Measurements from ENCODE around the gene PI4KA. TPM values are rescaled to one million over a fixed set of nuclear protein-coding genes. Genes with fewer than 3 reads are reported as not detected.
A peak's percentile ranks its signal among the peaks of the same experiment; 100 is the strongest.
"Not testable (repeated sequence)": the region's sequence is repeated elsewhere in the genome, so short reads cannot be mapped to it uniquely, and the experiment has no call there.

The PI4KA gene
- total and polyA plus RNA-seq, 5 donors from 2014 or later, result 38.9 to 182 (median 44.5) TPM

DNA sequence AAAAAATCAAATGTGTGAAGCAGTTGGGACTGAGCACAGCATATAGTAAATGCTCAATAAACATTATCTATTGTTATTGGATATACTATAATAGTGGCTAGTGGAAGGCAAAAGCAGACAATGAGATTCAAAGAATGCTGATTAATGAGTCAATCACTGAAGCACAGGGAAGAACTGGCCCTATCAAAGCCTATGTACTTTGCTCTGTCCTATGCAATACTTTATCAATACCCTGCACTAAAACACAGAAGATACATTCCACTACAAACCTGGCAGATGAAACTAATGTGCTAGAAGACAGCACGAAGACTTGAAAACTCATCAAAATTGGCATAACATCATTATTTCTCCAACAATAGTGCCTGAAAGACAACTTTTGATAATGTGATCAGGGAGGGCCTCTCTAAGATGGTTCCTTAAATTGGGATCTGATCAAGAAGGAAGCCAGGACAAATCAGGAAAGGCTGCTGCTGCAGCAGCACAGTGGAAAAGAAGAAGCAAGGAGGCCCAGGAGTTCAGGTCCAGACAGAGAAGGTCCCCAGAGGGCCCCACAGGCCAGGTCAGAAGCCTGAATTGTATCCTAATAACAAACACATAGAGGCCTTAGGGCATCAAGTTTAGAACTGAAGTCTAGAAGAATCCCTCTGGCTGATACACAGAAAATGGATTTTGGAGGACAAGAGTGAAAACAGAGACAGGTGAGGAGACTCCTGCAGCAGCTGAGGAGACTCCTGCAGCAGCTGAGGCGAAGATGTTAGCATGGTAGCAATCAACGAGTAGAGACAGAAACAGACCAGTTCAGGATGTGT lies 18.6 kb downstream of the PI4KA start:
- Histone ChIP-seq H3K36me3 (ENCODE audit: control insufficient read depth, insufficient read depth, low read length) (no peaks in the 10 kb centered on the region), H3K9me3 (ENCODE audit: control insufficient read depth in 2 of 2, low read length in 2 of 2) (no peaks in the 10 kb centered on the region), H3K27ac (ENCODE audit: insufficient read depth, low read length, poor library complexity, severe bottlenecking) (no peak overlapping the region), H3K4me3 (ENCODE audit: low read depth, low read length) (no peak overlapping the region), H3K27me3 (ENCODE audit: control insufficient read depth, insufficient read depth, low read length) (no peaks in the 10 kb centered on the region), H3K4me1 (ENCODE audit: control insufficient read depth, insufficient read depth, low read length, poor library complexity, severe bottlenecking) (peaks cover 17% of the 10 kb centered on the region)
- DNase-seq (no peak), ATAC-seq (ENCODE audit: low read depth in 2 of 2) (no peak)
- Mint-ChIP-seq H3K9me3 (no peaks in the 10 kb centered on the region), H3K27ac (peak overlapping the region in 2 of 3 donors; percentile 79 to 87), H3K4me1 (peaks cover 32 to 62% (median 47%) of the 10 kb centered on the region in 4 donors), H3K4me3 (peak overlapping the region in 1 of 4 donors; percentile 44), H3K36me3 (peaks cover 4% of the 10 kb centered on the region), H3K27me3 (no peaks in the 10 kb centered on the region)

DNA sequence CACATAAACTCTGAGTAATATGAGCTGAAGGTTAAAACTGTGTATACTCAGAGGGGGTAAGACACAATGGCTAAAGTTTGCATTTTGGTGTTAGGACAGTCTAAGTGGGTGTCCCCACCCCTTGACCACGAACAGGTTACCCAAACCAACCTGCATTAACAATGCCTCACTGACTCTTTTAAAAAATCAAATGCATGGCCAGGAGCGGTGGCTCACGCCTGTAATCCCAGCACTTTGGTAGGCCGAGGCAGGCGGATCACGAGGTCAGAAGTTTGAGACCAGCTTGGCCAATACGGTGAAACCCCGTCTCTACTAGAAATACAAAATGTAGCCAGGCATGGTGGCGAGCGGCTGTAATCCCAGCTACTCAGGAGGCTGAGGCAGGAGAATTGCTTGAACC lies 19.3 kb downstream of the PI4KA start:
- DNase-seq; H3K9me3 ChIP-seq (ENCODE audit: control insufficient read depth in 2 of 2, low read length in 2 of 2); H3K4me3 Mint-ChIP-seq; H3K27me3 ChIP-seq (ENCODE audit: control insufficient read depth, insufficient read depth, low read length); H3K27me3 Mint-ChIP-seq; H3K9me3 Mint-ChIP-seq; H3K36me3 ChIP-seq (ENCODE audit: control insufficient read depth, insufficient read depth, low read length); H3K4me3 ChIP-seq (ENCODE audit: low read depth, low read length); H3K36me3 Mint-ChIP-seq; H3K27ac ChIP-seq (ENCODE audit: insufficient read depth, low read length, poor library complexity, severe bottlenecking); ATAC-seq (ENCODE audit: low read depth in 2 of 2): not testable (repeated sequence)
- peaks cover 17% of the 10 kb centered on the region for H3K4me1 ChIP-seq (ENCODE audit: control insufficient read depth, insufficient read depth, low read length, poor library complexity, severe bottlenecking)
- Mint-ChIP-seq H3K27ac (peak overlapping the region in 1 of 3 donors; percentile 12), H3K4me1 (peaks cover 26 to 55% (median 44%) of the 10 kb centered on the region in 4 donors)

DNA sequence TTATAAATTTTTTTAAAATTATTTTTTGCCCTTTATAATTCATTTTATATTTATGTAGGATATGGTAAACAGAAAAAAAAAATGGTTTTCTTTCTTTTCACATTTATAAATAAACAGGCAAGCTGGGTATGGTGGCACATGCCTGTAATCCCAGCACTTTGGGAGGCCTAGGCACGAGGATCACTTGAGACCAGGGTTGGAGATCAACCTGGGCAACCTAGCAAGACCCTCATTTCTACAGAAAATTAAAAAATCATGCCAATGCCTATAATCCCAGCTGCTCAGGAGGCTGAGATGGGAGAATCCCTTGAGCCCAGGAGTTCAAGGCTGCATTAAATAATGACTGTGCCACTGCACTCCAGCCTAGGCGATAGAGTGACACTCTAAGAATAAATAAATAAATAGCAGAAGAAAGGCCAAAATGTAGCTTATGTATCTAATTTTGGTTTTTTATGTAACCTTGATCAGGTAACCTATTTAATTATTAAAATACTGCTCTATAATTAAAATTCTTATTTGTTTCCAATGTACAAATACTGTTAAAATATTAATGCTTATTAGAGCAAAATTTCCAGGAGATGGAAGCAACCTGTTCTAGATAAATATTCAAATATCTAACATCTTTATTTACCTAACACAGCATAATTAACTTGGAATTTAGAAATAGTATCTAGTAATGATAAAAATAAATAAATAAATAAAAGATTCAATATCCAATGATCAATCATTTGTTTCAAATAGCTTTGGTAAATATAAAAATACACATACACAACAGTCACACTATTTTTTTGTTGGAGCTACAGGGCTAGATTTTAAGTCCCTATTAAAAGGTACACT lies 21.4 kb downstream of the PI4KA start:
- H3K27ac Mint-ChIP-seq, result peak overlapping the region in 1 of 3 donors; percentile 30
- ATAC-seq (ENCODE audit: low read depth in 2 of 2) (no peak), DNase-seq (no peak)
- H3K36me3 ChIP-seq (ENCODE audit: control insufficient read depth, insufficient read depth, low read length), result peaks cover 23% of the 10 kb centered on the region
- no peaks in the 10 kb centered on the region for H3K27me3 Mint-ChIP-seq
- H3K4me1 ChIP-seq (ENCODE audit: control insufficient read depth, insufficient read depth, low read length, poor library complexity, severe bottlenecking), result peaks cover 17% of the 10 kb centered on the region
- peaks cover 20 to 41% (median 35%) of the 10 kb centered on the region in 4 donors for H3K4me1 Mint-ChIP-seq
- H3K27ac ChIP-seq (ENCODE audit: insufficient read depth, low read length, poor library complexity, severe bottlenecking), result no peak overlapping the region
- H3K9me3 ChIP-seq (ENCODE audit: control insufficient read depth in 2 of 2, low read length in 2 of 2), result no peaks in the 10 kb centered on the region
- peaks cover 16% of the 10 kb centered on the region for H3K36me3 Mint-ChIP-seq
- H3K27me3 ChIP-seq (ENCODE audit: control insufficient read depth, insufficient read depth, low read length), result no peaks in the 10 kb centered on the region
- no peak overlapping the region for H3K4me3 Mint-ChIP-seq
- H3K4me3 ChIP-seq (ENCODE audit: low read depth, low read length), result no peak overlapping the region
- no peaks in the 10 kb centered on the region for H3K9me3 Mint-ChIP-seq

DNA sequence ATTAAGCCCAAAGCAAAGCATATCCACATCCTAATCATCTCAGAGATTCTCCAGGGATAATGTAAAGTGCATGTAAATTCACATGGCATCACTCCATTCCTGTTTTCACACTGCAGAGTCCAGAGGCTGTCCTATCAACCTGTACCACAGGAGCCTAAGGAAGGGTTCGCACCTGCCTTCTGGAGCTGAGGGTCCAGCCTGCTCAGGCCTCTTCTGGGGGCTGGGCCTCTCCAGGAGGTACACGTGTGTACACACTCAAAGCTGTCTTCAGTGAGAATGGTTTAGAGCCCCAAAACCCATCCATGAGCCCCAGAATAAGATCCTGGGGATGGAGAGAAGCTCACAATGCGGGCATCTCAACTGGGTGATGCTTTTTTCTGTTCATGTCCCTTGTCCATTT lies 23.9 kb downstream of the PI4KA start:
- H3K36me3 Mint-ChIP-seq, result peaks cover 28% of the 10 kb centered on the region
- no peaks in the 10 kb centered on the region for H3K27me3 Mint-ChIP-seq
- DNase-seq (no peak), ATAC-seq (ENCODE audit: low read depth in 2 of 2) (no peak)
- H3K27me3 ChIP-seq (ENCODE audit: control insufficient read depth, insufficient read depth, low read length), result no peaks in the 10 kb centered on the region
- no peak overlapping the region for H3K4me3 Mint-ChIP-seq
- no peaks in the 10 kb centered on the region for H3K9me3 ChIP-seq (ENCODE audit: control insufficient read depth in 2 of 2, low read length in 2 of 2)
- peaks cover 5 to 21% (median 18%) of the 10 kb centered on the region in 4 donors for H3K4me1 Mint-ChIP-seq
- no peaks in the 10 kb centered on the region for H3K9me3 Mint-ChIP-seq
- H3K4me1 ChIP-seq (ENCODE audit: control insufficient read depth, insufficient read depth, low read length, poor library complexity, severe bottlenecking), result peaks cover 4% of the 10 kb centered on the region
- H3K27ac ChIP-seq (ENCODE audit: insufficient read depth, low read length, poor library complexity, severe bottlenecking), result no peak overlapping the region
- H3K36me3 ChIP-seq (ENCODE audit: control insufficient read depth, insufficient read depth, low read length), result peaks cover 38% of the 10 kb centered on the region
- H3K27ac Mint-ChIP-seq, result peak overlapping the region in 1 of 3 donors; percentile 47
- H3K4me3 ChIP-seq (ENCODE audit: low read depth, low read length), result no peak overlapping the region

DNA sequence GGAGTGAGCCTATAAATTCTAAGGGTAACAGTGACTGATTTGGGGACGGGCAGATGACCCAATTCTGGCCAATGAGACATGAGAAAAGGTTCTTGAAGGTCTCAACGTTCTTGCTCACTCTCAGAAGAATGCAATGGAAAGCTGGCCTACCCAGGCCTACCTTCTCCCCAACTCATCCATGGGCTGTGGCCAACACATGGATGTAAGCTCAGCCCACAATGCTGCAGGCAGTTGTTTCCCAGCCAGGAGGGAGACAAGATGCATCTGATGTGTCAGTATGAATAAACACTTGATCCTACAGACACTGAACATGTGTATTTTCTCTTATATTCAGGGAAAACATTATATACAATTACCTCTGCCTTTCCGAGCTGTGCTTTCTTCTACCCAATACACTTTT lies 24.4 kb downstream of the PI4KA start:
- Mint-ChIP-seq H3K4me3 (no peak overlapping the region), H3K36me3 (peaks cover 33% of the 10 kb centered on the region), H3K27ac (no peak overlapping the region), H3K9me3 (no peaks in the 10 kb centered on the region), H3K27me3 (no peaks in the 10 kb centered on the region), H3K4me1 (peaks cover 9 to 20% (median 14%) of the 10 kb centered on the region in 4 donors)
- no peaks in the 10 kb centered on the region for H3K9me3 ChIP-seq (ENCODE audit: control insufficient read depth in 2 of 2, low read length in 2 of 2)
- DNase-seq (no peak), ATAC-seq (ENCODE audit: low read depth in 2 of 2) (no peak)
- H3K4me3 ChIP-seq (ENCODE audit: low read depth, low read length), result no peak overlapping the region
- H3K27ac ChIP-seq (ENCODE audit: insufficient read depth, low read length, poor library complexity, severe bottlenecking), result no peak overlapping the region
- peaks cover 42% of the 10 kb centered on the region for H3K36me3 ChIP-seq (ENCODE audit: control insufficient read depth, insufficient read depth, low read length)
- H3K4me1 ChIP-seq (ENCODE audit: control insufficient read depth, insufficient read depth, low read length, poor library complexity, severe bottlenecking), result peaks cover 4% of the 10 kb centered on the region
- no peaks in the 10 kb centered on the region for H3K27me3 ChIP-seq (ENCODE audit: control insufficient read depth, insufficient read depth, low read length)

DNA sequence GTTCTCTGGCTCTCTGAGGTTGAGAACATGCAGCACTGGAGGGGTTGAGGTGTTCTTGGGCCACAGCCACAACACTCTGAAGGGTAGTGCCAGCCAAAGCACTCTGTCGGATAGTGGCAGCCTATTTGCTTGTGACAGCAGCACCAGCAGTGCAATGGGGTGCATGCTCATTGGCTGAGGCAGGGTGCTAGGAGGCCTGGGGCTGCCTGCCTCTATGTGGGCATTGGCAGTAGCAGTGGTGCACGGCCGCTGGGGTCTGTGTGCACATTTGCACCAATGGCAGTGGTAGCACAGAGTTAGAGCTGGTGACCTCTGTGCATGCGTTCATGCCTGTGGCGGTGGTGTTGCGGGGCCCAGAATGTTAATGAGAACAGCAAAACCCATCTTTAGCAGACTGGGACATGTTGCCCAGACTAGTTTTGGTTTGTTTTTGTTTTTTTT lies 25.4 kb downstream of the PI4KA start:
- H3K9me3 Mint-ChIP-seq, result no peaks in the 10 kb centered on the region
- no peak for DNase-seq
- peak overlapping the region in 1 of 3 donors; percentile 26 for H3K27ac Mint-ChIP-seq
- H3K4me1 ChIP-seq (ENCODE audit: control insufficient read depth, insufficient read depth, low read length, poor library complexity, severe bottlenecking), result peaks cover 4% of the 10 kb centered on the region
- H3K27me3 ChIP-seq (ENCODE audit: control insufficient read depth, insufficient read depth, low read length), result no peaks in the 10 kb centered on the region
- no peaks in the 10 kb centered on the region for H3K27me3 Mint-ChIP-seq
- no peak overlapping the region for H3K4me3 ChIP-seq (ENCODE audit: low read depth, low read length)
- H3K9me3 ChIP-seq (ENCODE audit: control insufficient read depth in 2 of 2, low read length in 2 of 2), result no peaks in the 10 kb centered on the region
- no peak for ATAC-seq (ENCODE audit: low read depth in 2 of 2)
- H3K36me3 Mint-ChIP-seq, result peaks cover 36% of the 10 kb centered on the region
- peaks cover 46% of the 10 kb centered on the region for H3K36me3 ChIP-seq (ENCODE audit: control insufficient read depth, insufficient read depth, low read length)
- no peak overlapping the region for H3K4me3 Mint-ChIP-seq
- H3K27ac ChIP-seq (ENCODE audit: insufficient read depth, low read length, poor library complexity, severe bottlenecking), result no peak overlapping the region
- H3K4me1 Mint-ChIP-seq, result peaks cover 7 to 14% (median 11%) of the 10 kb centered on the region in 4 donors

DNA sequence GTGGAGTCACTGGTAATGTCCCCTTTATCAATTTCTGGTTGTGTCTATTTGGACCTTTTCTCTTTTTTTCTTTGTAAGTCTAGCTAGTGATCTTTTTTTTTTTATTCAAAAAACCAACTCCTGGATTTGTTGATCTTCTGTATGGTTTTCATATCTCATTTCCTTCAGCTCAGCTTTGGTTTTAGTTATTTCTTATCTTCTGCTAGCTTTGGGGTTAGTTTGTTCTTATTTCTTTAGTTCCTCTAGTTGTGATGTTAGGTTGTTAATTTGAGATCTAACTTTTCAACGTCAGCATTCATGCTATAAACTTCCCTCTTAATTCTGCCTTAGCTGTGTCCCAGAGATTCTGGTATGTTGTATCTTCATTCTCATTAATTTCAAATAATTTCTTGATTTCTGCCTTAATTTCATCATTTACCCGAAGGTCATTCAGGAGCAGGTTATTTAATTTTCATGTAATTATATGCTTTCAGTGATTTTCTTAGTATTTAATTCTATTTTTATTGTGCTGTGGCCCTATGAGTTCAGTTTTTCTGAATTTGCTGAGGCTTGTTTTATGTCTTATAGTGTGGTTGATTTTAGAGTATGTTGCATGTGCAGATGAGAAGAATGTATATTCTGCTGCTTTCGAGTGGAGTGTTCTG lies 29.0 kb downstream of the PI4KA start:
- DNase-seq (no peak), ATAC-seq (ENCODE audit: low read depth in 2 of 2) (no peak)
- peaks cover 0 to 14% (median 1%) of the 10 kb centered on the region in 4 donors for H3K4me1 Mint-ChIP-seq
- no peaks in the 10 kb centered on the region for H3K27me3 ChIP-seq (ENCODE audit: control insufficient read depth, insufficient read depth, low read length)
- no peaks in the 10 kb centered on the region for H3K9me3 Mint-ChIP-seq
- no peaks in the 10 kb centered on the region for H3K9me3 ChIP-seq (ENCODE audit: control insufficient read depth in 2 of 2, low read length in 2 of 2)
- H3K4me3 Mint-ChIP-seq, result no peak overlapping the region
- peaks cover 43% of the 10 kb centered on the region for H3K36me3 ChIP-seq (ENCODE audit: control insufficient read depth, insufficient read depth, low read length)
- peak overlapping the region in 1 of 3 donors; percentile 4 for H3K27ac Mint-ChIP-seq
- no peak overlapping the region for H3K4me3 ChIP-seq (ENCODE audit: low read depth, low read length)
- peaks cover 51% of the 10 kb centered on the region for H3K36me3 Mint-ChIP-seq
- no peak overlapping the region for H3K27ac ChIP-seq (ENCODE audit: insufficient read depth, low read length, poor library complexity, severe bottlenecking)
- H3K27me3 Mint-ChIP-seq, result no peaks in the 10 kb centered on the region
- H3K4me1 ChIP-seq (ENCODE audit: control insufficient read depth, insufficient read depth, low read length, poor library complexity, severe bottlenecking), result no peaks in the 10 kb centered on the region
